Kidney epithelial cell (primary cell): ENCODE results near the gene GPRIN2. TPM values are rescaled to one million over a fixed set of nuclear protein-coding genes. Genes with fewer than 3 reads are reported as not detected.

Experiments used
- DNase-seq: peaks from one replicate; pipeline ENCODE4 v3.0.0-alpha.2; 2010; ENCODE audit warnings: low read depth
- H3K27me3 ChIP-seq: 2 replicates; pipeline ENCODE4 v1.6.0; 2011; ENCODE audit warnings: low read length; ENCODE audit not compliant: control insufficient read depth, insufficient read depth
- H3K36me3 ChIP-seq: 2 replicates; pipeline ENCODE4 v1.5.1; 2011; ENCODE audit warnings: low read length; ENCODE audit not compliant: control insufficient read depth, insufficient read depth
- H3K4me3 ChIP-seq: 2 replicates; pipeline ENCODE4 v1.5.1; 2011; ENCODE audit warnings: low read depth, mild to moderate bottlenecking, control low read depth, low read length
- CTCF ChIP-seq: IDR thresholded peaks from 2 replicates; pipeline ENCODE4 v1.5.1; 2011; ENCODE audit warnings: mild to moderate bottlenecking, moderate library complexity, low read length, control low read depth, inconsistent platforms; ENCODE audit not compliant: insufficient read depth, poor library complexity, severe bottlenecking
- total RNA-seq: library from RNA; depleted of rRNA; stranded (reverse); fragments of >200 nt; gene quantifications from 2 replicates; pipeline ENCODE4 v1.2.3, GENCODE V29; 2015

GPRIN2 gene
- total RNA-seq, 1 donor from 2014 or later = 9.2 TPM

- TF ChIP-seq CTCF = no peak
- no peak overlapping the region for H3K4me3 ChIP-seq
- no peaks in the 10 kb centered on the region for H3K36me3 ChIP-seq
- H3K27me3 ChIP-seq = no peaks in the 10 kb centered on the region
- DNase-seq = no peak
Measured at GRCh38 chr10:46528171-46528671, 28.2 kb downstream of the GPRIN2 start.

- H3K27me3 ChIP-seq = no peaks in the 10 kb centered on the region
- no peak for TF ChIP-seq CTCF
- no peak for DNase-seq
Measured at GRCh38 chr10:46527241-46527811, 29.1 kb downstream of the GPRIN2 start.

GRCh38 chr10:46526682-46527038 lies 29.8 kb downstream of the GPRIN2 start:
- no peak for TF ChIP-seq CTCF
- H3K27me3 ChIP-seq = no peaks in the 10 kb centered on the region
- no peak overlapping the region for H3K4me3 ChIP-seq
- DNase-seq = no peak
- H3K36me3 ChIP-seq = no peaks in the 10 kb centered on the region

More at GRCh38 chr10:46527241-46527811, 29.1 kb downstream of the GPRIN2 start:
- Histone ChIP-seq H3K36me3 (no peaks in the 10 kb centered on the region), H3K4me3 (no peak overlapping the region)

- no peak overlapping the region for H3K4me3 ChIP-seq
Measured at GRCh38 chr10:46525824-46526681, 30.4 kb downstream of the GPRIN2 start.

GRCh38 chr10:46525177-46525823 lies 31.2 kb downstream of the GPRIN2 start:
- no peak overlapping the region for H3K4me3 ChIP-seq
- TF ChIP-seq CTCF = no peak
- H3K36me3 ChIP-seq = no peaks in the 10 kb centered on the region
- DNase-seq = peak; percentile 82
- no peaks in the 10 kb centered on the region for H3K27me3 ChIP-seq

More at GRCh38 chr10:46525824-46526681, 30.4 kb downstream of the GPRIN2 start:
- no peak for DNase-seq
- Histone ChIP-seq H3K36me3 (no peaks in the 10 kb centered on the region), H3K27me3 (no peaks in the 10 kb centered on the region)
- TF ChIP-seq CTCF = no peak
